ENCODE data around the gene KCTD5. TPM values are rescaled to one million over a fixed set of nuclear protein-coding genes. Genes with fewer than 3 reads are reported as not detected.

The KCTD5 gene
- total and polyA plus RNA-seq, 9 of the 15 experiments (the other 6 are each of a cell fraction or from before 2014, with no cell fraction given): 0.73 to 58.3 (median 32.3) TPM

DNA sequence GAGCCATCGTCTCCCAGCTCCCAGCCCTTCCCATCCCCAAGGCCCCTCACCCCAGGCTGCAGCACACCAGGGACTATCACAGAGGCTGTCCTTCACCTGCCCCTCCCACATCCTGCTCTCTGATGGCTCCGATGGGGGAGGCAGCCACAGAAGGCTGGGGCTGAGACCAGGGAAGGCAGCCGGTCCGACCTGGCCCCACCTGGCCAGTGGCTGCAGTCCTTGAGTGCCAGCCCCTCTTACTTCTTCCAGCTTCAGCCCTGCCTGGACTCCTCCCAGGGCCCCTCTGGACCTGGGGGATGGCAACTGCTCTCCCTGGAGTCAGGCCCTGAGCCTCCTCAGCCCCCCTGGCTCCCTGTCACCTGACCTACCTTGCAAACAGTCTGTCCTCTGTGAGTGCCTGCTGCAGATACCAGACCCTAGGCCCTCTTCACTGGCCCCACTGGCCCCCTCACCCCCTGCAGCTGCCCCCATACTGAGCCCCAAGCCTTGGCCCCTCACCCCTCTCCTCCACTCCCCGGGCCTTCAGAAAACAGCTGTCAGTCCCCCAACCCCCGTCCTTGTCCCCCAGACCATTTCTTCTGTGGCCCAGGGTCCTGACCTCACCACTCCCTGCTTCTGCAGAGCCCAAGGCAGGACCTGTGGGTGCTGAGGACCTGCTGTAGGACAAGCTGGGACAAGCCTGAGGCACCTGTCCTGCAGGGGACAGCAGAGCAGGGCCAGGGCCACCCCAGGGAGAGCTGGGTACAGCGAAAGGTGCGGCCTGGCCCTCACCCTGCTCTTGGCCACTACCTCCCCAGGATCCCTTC lies 57.5 kb downstream of the KCTD5 start (continued):
- TF ChIP-seq BDP1 (IDR thresholded peaks at IDR 0.05; ENCODE audit: insufficient read depth, insufficient read length) (no peak), JUND (IDR thresholded peaks at IDR 0.05; ENCODE audit: borderline replicate concordance, low read depth, low read length) (no peak), JUND (tag; IDR thresholded peaks at IDR 0.05; ENCODE audit: borderline replicate concordance, low read depth, low read length) (no peak), MTF1 (CRISPR knock-in tag; IDR thresholded peaks at IDR 0.05; ENCODE audit: borderline replicate concordance) (no peak), ATF7 (IDR thresholded peaks at IDR 0.05) (no peak), ZBTB43 (CRISPR knock-in tag; IDR thresholded peaks at IDR 0.05) (no peak), MXI1 (IDR thresholded peaks at IDR 0.05; ENCODE audit: low read depth, low read length) (no peak), ZNF431 (CRISPR knock-in tag; IDR thresholded peaks at IDR 0.05) (no peak)
- TF ChIP-seq, protein P1, sequence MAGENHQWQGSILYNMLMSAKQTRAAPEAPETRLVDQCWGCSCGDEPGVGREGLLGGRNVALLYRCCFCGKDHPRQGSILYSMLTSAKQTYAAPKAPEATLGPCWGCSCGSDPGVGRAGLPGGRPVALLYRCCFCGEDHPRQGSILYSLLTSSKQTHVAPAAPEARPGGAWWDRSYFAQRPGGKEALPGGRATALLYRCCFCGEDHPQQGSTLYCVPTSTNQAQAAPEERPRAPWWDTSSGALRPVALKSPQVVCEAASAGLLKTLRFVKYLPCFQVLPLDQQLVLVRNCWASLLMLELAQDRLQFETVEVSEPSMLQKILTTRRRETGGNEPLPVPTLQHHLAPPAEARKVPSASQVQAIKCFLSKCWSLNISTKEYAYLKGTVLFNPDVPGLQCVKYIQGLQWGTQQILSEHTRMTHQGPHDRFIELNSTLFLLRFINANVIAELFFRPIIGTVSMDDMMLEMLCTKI (IDR thresholded peaks at IDR 0.05; ENCODE audit: partially characterized antibody): no peak
